Measurements from ENCODE around the gene EGFL6. TPM values are rescaled to one million over a fixed set of nuclear protein-coding genes. Genes with fewer than 3 reads are reported as not detected.

EGFL6 gene
- total and polyA plus RNA-seq, 5 donors from 2014 or later, result 0.11 TPM; not detected in 4

GRCh38 chrX:13570261-13570605 lies 832 bp downstream of the EGFL6 start:
- Mint-ChIP-seq H3K4me1 (peaks cover 0 to 6% (median 0%) of the 10 kb centered on the region in 4 donors), H3K27ac (no peak overlapping the region), H3K27me3 (peaks cover 24% of the 10 kb centered on the region), H3K4me3 (peak overlapping the region in 1 of 4 donors; percentile 9), H3K36me3 (no peaks in the 10 kb centered on the region), H3K9me3 (peaks cover 0 to 4% (median 0%) of the 10 kb centered on the region in 7 donors)
- no peaks in the 10 kb centered on the region for H3K36me3 ChIP-seq (ENCODE audit: control insufficient read depth, insufficient read depth, low read length)
- H3K4me1 ChIP-seq (ENCODE audit: control insufficient read depth, insufficient read depth, low read length, poor library complexity, severe bottlenecking), result peaks cover 7% of the 10 kb centered on the region
- DNase-seq, result no peak
- peaks cover 17% of the 10 kb centered on the region for H3K27me3 ChIP-seq (ENCODE audit: control insufficient read depth, insufficient read depth, low read length)
- no peak for ATAC-seq (ENCODE audit: low read depth in 2 of 2)
- no peak overlapping the region for H3K4me3 ChIP-seq (ENCODE audit: low read depth, low read length)
- H3K27ac ChIP-seq (ENCODE audit: insufficient read depth, low read length, poor library complexity, severe bottlenecking), result no peak overlapping the region
- H3K9me3 ChIP-seq (ENCODE audit: control insufficient read depth in 2 of 2, low read length in 2 of 2), result no peaks in the 10 kb centered on the region

- DNase-seq (no peak), ATAC-seq (ENCODE audit: low read depth in 2 of 2) (no peak)
- H3K27me3 Mint-ChIP-seq, result peaks cover 24% of the 10 kb centered on the region
- Histone ChIP-seq H3K36me3 (ENCODE audit: control insufficient read depth, insufficient read depth, low read length) (no peaks in the 10 kb centered on the region), H3K9me3 (ENCODE audit: control insufficient read depth in 2 of 2, low read length in 2 of 2) (no peaks in the 10 kb centered on the region), H3K4me1 (ENCODE audit: control insufficient read depth, insufficient read depth, low read length, poor library complexity, severe bottlenecking) (peaks cover 7% of the 10 kb centered on the region), H3K4me3 (ENCODE audit: low read depth, low read length) (no peak overlapping the region), H3K27ac (ENCODE audit: insufficient read depth, low read length, poor library complexity, severe bottlenecking) (no peak overlapping the region), H3K27me3 (ENCODE audit: control insufficient read depth, insufficient read depth, low read length) (peaks cover 13% of the 10 kb centered on the region)
- H3K36me3 Mint-ChIP-seq, result no peaks in the 10 kb centered on the region
- peaks cover 0 to 6% (median 0%) of the 10 kb centered on the region in 4 donors for H3K4me1 Mint-ChIP-seq
- H3K9me3 Mint-ChIP-seq, result peaks cover 0 to 7% (median 0%) of the 10 kb centered on the region in 7 donors
- no peak overlapping the region for H3K27ac Mint-ChIP-seq
- H3K4me3 Mint-ChIP-seq, result no peak overlapping the region
These were observed 1.7 kb downstream of the EGFL6 start for GRCh38 chrX:13571136-13571535.

GRCh38 chrX:13574600-13574999 lies 5.2 kb downstream of the EGFL6 start:
- Histone ChIP-seq H3K4me1 (ENCODE audit: control insufficient read depth, insufficient read depth, low read length, poor library complexity, severe bottlenecking) (peaks cover 1% of the 10 kb centered on the region), H3K27ac (ENCODE audit: insufficient read depth, low read length, poor library complexity, severe bottlenecking) (no peak overlapping the region), H3K4me3 (ENCODE audit: low read depth, low read length) (no peak overlapping the region), H3K27me3 (ENCODE audit: control insufficient read depth, insufficient read depth, low read length) (no peaks in the 10 kb centered on the region), H3K9me3 (ENCODE audit: control insufficient read depth in 2 of 2, low read length in 2 of 2) (no peaks in the 10 kb centered on the region), H3K36me3 (ENCODE audit: control insufficient read depth, insufficient read depth, low read length) (no peaks in the 10 kb centered on the region)
- ATAC-seq (ENCODE audit: low read depth in 2 of 2) (no peak), DNase-seq (no peak)
- H3K36me3 Mint-ChIP-seq, result no peaks in the 10 kb centered on the region
- H3K27me3 Mint-ChIP-seq, result peaks cover 11% of the 10 kb centered on the region
- H3K4me1 Mint-ChIP-seq, result peaks cover 0 to 6% (median 0%) of the 10 kb centered on the region in 4 donors
- no peak overlapping the region for H3K4me3 Mint-ChIP-seq
- H3K9me3 Mint-ChIP-seq, result peaks cover 0 to 5% (median 0%) of the 10 kb centered on the region in 7 donors
- no peak overlapping the region for H3K27ac Mint-ChIP-seq

GRCh38 chrX:13579661-13580060 lies 10.3 kb downstream of the EGFL6 start:
- Histone ChIP-seq H3K27ac (ENCODE audit: insufficient read depth, low read length, poor library complexity, severe bottlenecking) (no peak overlapping the region), H3K36me3 (ENCODE audit: control insufficient read depth, insufficient read depth, low read length) (no peaks in the 10 kb centered on the region), H3K4me3 (ENCODE audit: low read depth, low read length) (no peak overlapping the region), H3K4me1 (ENCODE audit: control insufficient read depth, insufficient read depth, low read length, poor library complexity, severe bottlenecking) (no peaks in the 10 kb centered on the region), H3K9me3 (ENCODE audit: control insufficient read depth in 2 of 2, low read length in 2 of 2) (no peaks in the 10 kb centered on the region), H3K27me3 (ENCODE audit: control insufficient read depth, insufficient read depth, low read length) (peaks cover 3% of the 10 kb centered on the region)
- Mint-ChIP-seq H3K4me3 (no peak overlapping the region), H3K4me1 (no peaks in the 10 kb centered on the region), H3K36me3 (no peaks in the 10 kb centered on the region), H3K9me3 (peaks cover 0 to 6% (median 5%) of the 10 kb centered on the region in 7 donors), H3K27ac (no peak overlapping the region), H3K27me3 (peaks cover 5% of the 10 kb centered on the region)
- ATAC-seq (ENCODE audit: low read depth in 2 of 2) (no peak), DNase-seq (no peak)

GRCh38 chrX:13581554-13581953 lies 12.2 kb downstream of the EGFL6 start:
- no peaks in the 10 kb centered on the region for H3K4me1 Mint-ChIP-seq
- H3K36me3 Mint-ChIP-seq, result no peaks in the 10 kb centered on the region

GRCh38 chrX:13587786-13588477 lies 18.5 kb downstream of the EGFL6 start:
- DNase-seq, result no peak
- Mint-ChIP-seq H3K36me3 (no peaks in the 10 kb centered on the region), H3K27me3 (peaks cover 16% of the 10 kb centered on the region), H3K27ac (no peak overlapping the region), H3K9me3 (peaks cover 0 to 4% (median 1%) of the 10 kb centered on the region in 7 donors), H3K4me3 (no peak overlapping the region), H3K4me1 (no peaks in the 10 kb centered on the region)
- Histone ChIP-seq H3K4me3 (ENCODE audit: low read depth, low read length) (no peak overlapping the region), H3K9me3 (ENCODE audit: control insufficient read depth in 2 of 2, low read length in 2 of 2) (no peaks in the 10 kb centered on the region), H3K27ac (ENCODE audit: insufficient read depth, low read length, poor library complexity, severe bottlenecking) (no peak overlapping the region), H3K27me3 (ENCODE audit: control insufficient read depth, insufficient read depth, low read length) (peaks cover 3% of the 10 kb centered on the region), H3K4me1 (ENCODE audit: control insufficient read depth, insufficient read depth, low read length, poor library complexity, severe bottlenecking) (no peaks in the 10 kb centered on the region), H3K36me3 (ENCODE audit: control insufficient read depth, insufficient read depth, low read length) (no peaks in the 10 kb centered on the region)
- ATAC-seq (ENCODE audit: low read depth in 2 of 2), result no peak

More at GRCh38 chrX:13581554-13581953, 12.2 kb downstream of the EGFL6 start:
- no peaks in the 10 kb centered on the region for H3K9me3 ChIP-seq (ENCODE audit: control insufficient read depth in 2 of 2, low read length in 2 of 2)
- H3K4me3 ChIP-seq (ENCODE audit: low read depth, low read length), result no peak overlapping the region
- H3K27ac ChIP-seq (ENCODE audit: insufficient read depth, low read length, poor library complexity, severe bottlenecking), result no peak overlapping the region
- DNase-seq (no peak), ATAC-seq (ENCODE audit: low read depth in 2 of 2) (no peak)
- no peaks in the 10 kb centered on the region for H3K4me1 ChIP-seq (ENCODE audit: control insufficient read depth, insufficient read depth, low read length, poor library complexity, severe bottlenecking)
- Mint-ChIP-seq H3K27ac (no peak overlapping the region), H3K4me3 (no peak overlapping the region), H3K9me3 (peaks cover 0 to 8% (median 3%) of the 10 kb centered on the region in 7 donors), H3K27me3 (peaks cover 10% of the 10 kb centered on the region)
- H3K27me3 ChIP-seq (ENCODE audit: control insufficient read depth, insufficient read depth, low read length), result peaks cover 3% of the 10 kb centered on the region
- no peaks in the 10 kb centered on the region for H3K36me3 ChIP-seq (ENCODE audit: control insufficient read depth, insufficient read depth, low read length)

GRCh38 chrX:13590207-13590606 lies 20.8 kb downstream of the EGFL6 start:
- H3K27me3 Mint-ChIP-seq, result peaks cover 14% of the 10 kb centered on the region
- Histone ChIP-seq H3K4me1 (ENCODE audit: control insufficient read depth, insufficient read depth, low read length, poor library complexity, severe bottlenecking) (no peaks in the 10 kb centered on the region), H3K9me3 (ENCODE audit: control insufficient read depth in 2 of 2, low read length in 2 of 2) (no peaks in the 10 kb centered on the region), H3K27ac (ENCODE audit: insufficient read depth, low read length, poor library complexity, severe bottlenecking) (no peak overlapping the region), H3K4me3 (ENCODE audit: low read depth, low read length) (no peak overlapping the region), H3K36me3 (ENCODE audit: control insufficient read depth, insufficient read depth, low read length) (no peaks in the 10 kb centered on the region), H3K27me3 (ENCODE audit: control insufficient read depth, insufficient read depth, low read length) (no peaks in the 10 kb centered on the region)
- no peaks in the 10 kb centered on the region for H3K4me1 Mint-ChIP-seq
- H3K9me3 Mint-ChIP-seq, result peaks cover 0 to 1% (median 0%) of the 10 kb centered on the region in 7 donors
- no peak overlapping the region for H3K4me3 Mint-ChIP-seq
- ATAC-seq (ENCODE audit: low read depth in 2 of 2) (no peak), DNase-seq (no peak)
- no peak overlapping the region for H3K27ac Mint-ChIP-seq
- H3K36me3 Mint-ChIP-seq, result no peaks in the 10 kb centered on the region

- no peaks in the 10 kb centered on the region for H3K4me1 ChIP-seq (ENCODE audit: control insufficient read depth, insufficient read depth, low read length, poor library complexity, severe bottlenecking)
- no peak overlapping the region for H3K27ac ChIP-seq (ENCODE audit: insufficient read depth, low read length, poor library complexity, severe bottlenecking)
- no peak overlapping the region for H3K4me3 Mint-ChIP-seq
- H3K27me3 ChIP-seq (ENCODE audit: control insufficient read depth, insufficient read depth, low read length), result no peaks in the 10 kb centered on the region
- H3K27me3 Mint-ChIP-seq, result peaks cover 10% of the 10 kb centered on the region
- ATAC-seq (ENCODE audit: low read depth in 2 of 2) (no peak), DNase-seq (no peak)
- no peaks in the 10 kb centered on the region for H3K36me3 ChIP-seq (ENCODE audit: control insufficient read depth, insufficient read depth, low read length)
- H3K9me3 Mint-ChIP-seq, result peaks cover 0 to 1% (median 0%) of the 10 kb centered on the region in 7 donors
- no peaks in the 10 kb centered on the region for H3K9me3 ChIP-seq (ENCODE audit: control insufficient read depth in 2 of 2, low read length in 2 of 2)
- no peak overlapping the region for H3K27ac Mint-ChIP-seq
- no peak overlapping the region for H3K4me3 ChIP-seq (ENCODE audit: low read depth, low read length)
- H3K36me3 Mint-ChIP-seq, result no peaks in the 10 kb centered on the region
- H3K4me1 Mint-ChIP-seq, result no peaks in the 10 kb centered on the region
These were observed 21.5 kb downstream of the EGFL6 start for GRCh38 chrX:13590914-13591313.

Measured in CD4-positive, CD25-positive, alpha-beta regulatory T cell (primary cell).